Measurements from ENCODE around the gene LAYN. TPM values are rescaled to one million over a fixed set of nuclear protein-coding genes. Genes with fewer than 3 reads are reported as not detected.

Gene LAYN
- total RNA-seq, 1 experiment from 2014 or later = 9.6 TPM

GRCh38 chr11:111555255-111555654 is 14.7 kb downstream of the LAYN start:
- Histone ChIP-seq H3K27ac (ENCODE audit: low read depth, low read length, poor library complexity, severe bottlenecking) (no peak overlapping the region), H3K36me3 (ENCODE audit: insufficient read depth, low read length, poor library complexity, severe bottlenecking) (no peaks in the 10 kb centered on the region), H3K4me1 (ENCODE audit: insufficient read depth, low read length, poor library complexity, severe bottlenecking) (no peaks in the 10 kb centered on the region), H3K27me3 (replicated peaks; ENCODE audit: insufficient read depth, low read depth, low read length, poor library complexity) (no peaks in the 10 kb centered on the region), H3K4me3 (ENCODE audit: low read depth, low read length, poor library complexity, severe bottlenecking) (no peak overlapping the region), H3K9me3 (ENCODE audit: low read depth, low read length, poor library complexity, severe bottlenecking) (peaks cover 7% of the 10 kb centered on the region)
- no TSS peak for BruUV-seq (replicated peaks)
- POLR2A ChIA-PET (ENCODE audit: low non-redundant PET) = no interaction called here
- DNase-seq (ENCODE audit: low spot score) = no peak
- TF ChIP-seq CTCF (conservative IDR thresholded peaks at IDR 0.05; ENCODE audit: low read depth, low read length) (no peak), EZH2 (IDR thresholded peaks at IDR 0.05; ENCODE audit: borderline replicate concordance, low read depth, low read length, poor library complexity, severe bottlenecking) (no peak)
- CTCF ChIA-PET = no interaction called here
- intact Hi-C loops (cut with micrococcal nuclease; ENCODE audit: unreplicated experiment) = no loop called here

- ChIA-PET CTCF (no interaction called here), POLR2A (ENCODE audit: low non-redundant PET) (no interaction called here)
- no TSS peak for BruUV-seq (replicated peaks)
These were observed 17.0 kb downstream of the LAYN start for GRCh38 chr11:111557425-111558111.

GRCh38 chr11:111559800-111560464 is 19.4 kb downstream of the LAYN start:
- BruUV-seq (replicated peaks) = no TSS peak
- ChIA-PET CTCF (no interaction called here), POLR2A (ENCODE audit: low non-redundant PET) (no interaction called here)
- Histone ChIP-seq H3K36me3 (ENCODE audit: insufficient read depth, low read length, poor library complexity, severe bottlenecking) (no peaks in the 10 kb centered on the region), H3K27ac (ENCODE audit: low read depth, low read length, poor library complexity, severe bottlenecking) (no peak overlapping the region), H3K4me1 (ENCODE audit: insufficient read depth, low read length, poor library complexity, severe bottlenecking) (no peaks in the 10 kb centered on the region), H3K9me3 (ENCODE audit: low read depth, low read length, poor library complexity, severe bottlenecking) (peaks cover 7% of the 10 kb centered on the region), H3K4me3 (ENCODE audit: low read depth, low read length, poor library complexity, severe bottlenecking) (no peak overlapping the region), H3K27me3 (replicated peaks; ENCODE audit: insufficient read depth, low read depth, low read length, poor library complexity) (no peaks in the 10 kb centered on the region)
- intact Hi-C loops (cut with micrococcal nuclease; ENCODE audit: unreplicated experiment) = loop anchor here (5.0 kb wide), 1 partner anchor 108 kb away; no protein-coding TSS in a partner anchor
- TF ChIP-seq EZH2 (IDR thresholded peaks at IDR 0.05; ENCODE audit: borderline replicate concordance, low read depth, low read length, poor library complexity, severe bottlenecking) = no peak
- TF ChIP-seq CTCF (conservative IDR thresholded peaks at IDR 0.05; ENCODE audit: low read depth, low read length) = no peak
- DNase-seq (ENCODE audit: low spot score) = no peak

More at GRCh38 chr11:111557425-111558111, 17.0 kb downstream of the LAYN start:
- no peaks in the 10 kb centered on the region for H3K27me3 ChIP-seq (replicated peaks; ENCODE audit: insufficient read depth, low read depth, low read length, poor library complexity)
- TF ChIP-seq EZH2 (IDR thresholded peaks at IDR 0.05; ENCODE audit: borderline replicate concordance, low read depth, low read length, poor library complexity, severe bottlenecking) (no peak), CTCF (conservative IDR thresholded peaks at IDR 0.05; ENCODE audit: low read depth, low read length) (no peak)
- DNase-seq (ENCODE audit: low spot score) = no peak
- no peak overlapping the region for H3K4me3 ChIP-seq (ENCODE audit: low read depth, low read length, poor library complexity, severe bottlenecking)
- H3K27ac ChIP-seq (ENCODE audit: low read depth, low read length, poor library complexity, severe bottlenecking) = no peak overlapping the region
- intact Hi-C loops (cut with micrococcal nuclease; ENCODE audit: unreplicated experiment) = no loop called here
- no peaks in the 10 kb centered on the region for H3K36me3 ChIP-seq (ENCODE audit: insufficient read depth, low read length, poor library complexity, severe bottlenecking)
- H3K9me3 ChIP-seq (ENCODE audit: low read depth, low read length, poor library complexity, severe bottlenecking) = peaks cover 7% of the 10 kb centered on the region
- no peaks in the 10 kb centered on the region for H3K4me1 ChIP-seq (ENCODE audit: insufficient read depth, low read length, poor library complexity, severe bottlenecking)

Data from A673 (cell line).